ENCODE data around the gene HUNK.

- no peak for TF ChIP-seq OSR1 (CRISPR knock-in tag; IDR thresholded peaks at IDR 0.05)
- TF ChIP-seq, protein P1, sequence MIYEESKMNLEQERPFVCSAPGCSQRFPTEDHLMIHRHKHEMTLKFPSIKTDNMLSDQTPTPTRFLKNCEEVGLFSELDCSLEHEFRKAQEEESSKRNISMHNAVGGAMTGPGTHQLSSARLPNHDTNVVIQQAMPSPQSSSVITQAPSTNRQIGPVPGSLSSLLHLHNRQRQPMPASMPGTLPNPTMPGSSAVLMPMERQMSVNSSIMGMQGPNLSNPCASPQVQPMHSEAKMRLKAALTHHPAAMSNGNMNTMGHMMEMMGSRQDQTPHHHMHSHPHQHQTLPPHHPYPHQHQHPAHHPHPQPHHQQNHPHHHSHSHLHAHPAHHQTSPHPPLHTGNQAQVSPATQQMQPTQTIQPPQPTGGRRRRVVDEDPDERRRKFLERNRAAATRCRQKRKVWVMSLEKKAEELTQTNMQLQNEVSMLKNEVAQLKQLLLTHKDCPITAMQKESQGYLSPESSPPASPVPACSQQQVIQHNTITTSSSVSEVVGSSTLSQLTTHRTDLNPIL (CRISPR knock-in tag; IDR thresholded peaks at IDR 0.05; ENCODE audit: low read depth), result no peak
- no peak for TF ChIP-seq RARB (CRISPR knock-in tag; IDR thresholded peaks at IDR 0.05)
- no peak for TF ChIP-seq PATZ1 (CRISPR knock-in tag; IDR thresholded peaks at IDR 0.05; ENCODE audit: borderline replicate concordance)
- TF ChIP-seq CSDC2 (CRISPR knock-in tag; IDR thresholded peaks at IDR 0.05), result no peak
- no peak for TF ChIP-seq ZFP30 (CRISPR knock-in tag; IDR thresholded peaks at IDR 0.05)
- no peak for TF ChIP-seq BACH2 (CRISPR knock-in tag; IDR thresholded peaks at IDR 0.05; ENCODE audit: borderline replicate concordance)
- no peak for TF ChIP-seq ISL1 (CRISPR knock-in tag; IDR thresholded peaks at IDR 0.05)
- no peak for TF ChIP-seq TSHZ2 (CRISPR knock-in tag; IDR thresholded peaks at IDR 0.05)
- no peak for TF ChIP-seq ZFP3 (CRISPR knock-in tag; IDR thresholded peaks at IDR 0.05)
Observed at GRCh38 chr21:32009263-32009662, 136.4 kb downstream of the HUNK start.

Measured in SK-N-SH treated with all-trans-retinoic acid at 6 μM for 48 hours (cell line).